H1 (cell line): ENCODE measurements around the gene CYYR1. TPM values are rescaled to one million over a fixed set of nuclear protein-coding genes. Genes with fewer than 3 reads are reported as not detected.

ENCODE experiments used
- CTCF ChIA-PET: fragments of 300-600 bp; sonication (Branson Sonifier 250); formaldehyde crosslinking; loops from one replicate; lab custom pipeline; 2021; ENCODE audit not compliant: partially characterized antibody; lab: Charles Lee
- POLR2A ChIA-PET: fragments of 300-600 bp; sonication (Branson Sonifier 250); formaldehyde crosslinking; loops from one replicate; lab custom pipeline; 2021; ENCODE audit warnings: inconsistent platforms; ENCODE audit not compliant: partially characterized antibody; lab: Charles Lee
- DNase-seq, 2 experiments: peaks; one replicate each; pipeline versions ENCODE4 v3.0.0 to v3.0.0-alpha.2; 2010 to 2022; ENCODE audit warnings: low spot score in 2 of 2, low read depth in 1 of 2, mixed read lengths in 1 of 2
- FAIRE-seq: peaks from 2 replicates; lab custom pipeline; 2011; peaks lifted over from hg19 to GRCh38; lab: Jason Lieb, UNC
- H2AFZ ChIP-seq: 2 replicates; pipeline ENCODE4 v1.8.1; 2012; ENCODE audit warnings: low read length, inconsistent platforms
- H2AK5ac ChIP-seq: 2 replicates; pipeline ENCODE4 v1.6.1; 2013; ENCODE audit warnings: low read depth, low read length
- H2BK120ac ChIP-seq: replicated peaks from 2 replicates; pipeline ENCODE3; 2013; ENCODE audit warnings: low read depth, low read length, inconsistent platforms
- H2BK12ac ChIP-seq: 2 replicates; pipeline ENCODE4 v1.6.1; 2013; ENCODE audit warnings: low read depth, low read length
- H2BK15ac ChIP-seq: 2 replicates; pipeline ENCODE4 v1.6.1; 2013; ENCODE audit warnings: low read length
- H2BK20ac ChIP-seq: 2 replicates; pipeline ENCODE4 v1.6.1; 2013; ENCODE audit warnings: low read length
- H2BK5ac ChIP-seq: 2 replicates; pipeline ENCODE4 v1.6.1; 2013; ENCODE audit warnings: low read depth, low read length
- H3K14ac ChIP-seq: 2 replicates; pipeline ENCODE4 v1.6.1; 2013; ENCODE audit warnings: inconsistent platforms; ENCODE audit not compliant: insufficient read length
- H3K18ac ChIP-seq: 2 replicates; pipeline ENCODE4 v1.6.1; 2013; ENCODE audit warnings: low read length; ENCODE audit errors: extremely low read depth
- H3K23ac ChIP-seq: 2 replicates; pipeline ENCODE4 v1.6.1; 2013; ENCODE audit warnings: inconsistent platforms; ENCODE audit not compliant: insufficient read length
- H3K23me2 ChIP-seq: 2 replicates; pipeline ENCODE4 v1.6.1; 2013; ENCODE audit warnings: low read depth, low read length
- H3K27ac ChIP-seq: 2 replicates; pipeline ENCODE4 v1.6.1; 2011; ENCODE audit warnings: low read depth, low read length, inconsistent platforms
- H3K27me3 ChIP-seq, 4 experiments: replicated peaks in 1 of 4; 1 replicate in 1 of 4; 2 replicates in 3 of 4; pipeline versions ENCODE4 v1.6.1 to v1.8.1; 2011 to 2013; ENCODE audit warnings: low read length in 3 of 4, mild to moderate bottlenecking in 3 of 4, inconsistent platforms in 2 of 4, mixed read lengths in 2 of 4, moderate library complexity in 1 of 4; ENCODE audit not compliant: control insufficient read depth in 3 of 4, insufficient read depth in 3 of 4; ENCODE audit errors: extremely low read depth in 1 of 4
- H3K36me3 ChIP-seq, 4 experiments: 2 replicates each; pipeline versions ENCODE4 v1.6.1 to v1.8.1; 2011 to 2013; ENCODE audit warnings: mild to moderate bottlenecking in 4 of 4, low read length in 3 of 4, moderate library complexity in 2 of 4, control low read depth in 1 of 4, inconsistent platforms in 1 of 4; ENCODE audit not compliant: insufficient read depth in 4 of 4, control insufficient read depth in 2 of 4
- H3K4ac ChIP-seq: replicated peaks from 2 replicates; pipeline ENCODE3; 2013; ENCODE audit warnings: low read length, low read depth, mixed read lengths, inconsistent platforms; ENCODE audit not compliant: insufficient read length
- H3K4me1 ChIP-seq, 4 experiments: replicated peaks in 1 of 4; 1 replicate in 1 of 4; 2 replicates in 3 of 4; pipeline versions ENCODE4 v1.6.1 to v1.8.1; 2011 to 2013; ENCODE audit warnings: low read length in 3 of 4, inconsistent platforms in 2 of 4, mixed read lengths in 1 of 4; ENCODE audit not compliant: insufficient read depth in 4 of 4, control insufficient read depth in 3 of 4
- H3K4me2 ChIP-seq, 2 experiments: 2 replicates each; pipeline versions ENCODE4 v1.6.1 to v1.8.1; 2011 to 2013; ENCODE audit warnings: low read depth in 2 of 2, low read length in 2 of 2, control low read depth in 1 of 2, inconsistent platforms in 1 of 2, mild to moderate bottlenecking in 1 of 2; ENCODE audit not compliant: insufficient read depth in 1 of 2
- H3K4me3 ChIP-seq, 4 experiments: fragments of 200-600, 300-600 bp in 1 of 4; sonication (generic), shearing (Covaris generic), sonication (Bioruptor Twin) in 1 of 4; 2 replicates each; pipeline versions ENCODE4 v1.5.1 to v1.8.1; 2011 to 2016; ENCODE audit warnings: low read length in 4 of 4, low read depth in 3 of 4, control low read depth in 2 of 4, inconsistent platforms in 2 of 4, mild to moderate bottlenecking in 2 of 4, mixed read lengths in 1 of 4, moderate library complexity in 1 of 4; ENCODE audit not compliant: insufficient read depth in 2 of 4; ENCODE audit errors: extremely low read depth in 1 of 4
- H3K56ac ChIP-seq: replicated peaks from 2 replicates; pipeline ENCODE3; 2013; ENCODE audit warnings: low read depth, mild to moderate bottlenecking, mixed read lengths, low read length, inconsistent platforms; ENCODE audit not compliant: insufficient read length
- H3K79me1 ChIP-seq: 2 replicates; pipeline ENCODE4 v1.6.1; 2013; ENCODE audit warnings: low read depth, low read length, control low read depth
- H3K79me2 ChIP-seq, 2 experiments: 2 replicates each; pipeline versions ENCODE4 v1.6.1 to v1.8.1; 2012 to 2013; ENCODE audit warnings: low read length in 2 of 2, mild to moderate bottlenecking in 2 of 2, inconsistent platforms in 1 of 2; ENCODE audit not compliant: insufficient read depth in 2 of 2, control insufficient read depth in 1 of 2
- H3K9ac ChIP-seq, 4 experiments: replicated peaks in 1 of 4; 1 replicate in 1 of 4; 2 replicates in 3 of 4; pipeline versions ENCODE4 v1.6.1 to v1.8.1; 2011 to 2013; ENCODE audit warnings: low read depth in 3 of 4, low read length in 3 of 4, control low read depth in 2 of 4, mild to moderate bottlenecking in 2 of 4, moderate library complexity in 2 of 4, inconsistent platforms in 1 of 4; ENCODE audit errors: extremely low read depth in 1 of 4
- H3K9me3 ChIP-seq, 2 experiments: 2 replicates each; pipeline versions ENCODE4 v1.6.1 to v1.8.1; 2012 to 2013; ENCODE audit warnings: mild to moderate bottlenecking in 2 of 2, moderate library complexity in 2 of 2, control low read depth in 1 of 2, inconsistent platforms in 1 of 2, low read depth in 1 of 2, low read length in 1 of 2, mixed read lengths in 1 of 2; ENCODE audit not compliant: insufficient read depth in 2 of 2
- H4K20me1 ChIP-seq, 2 experiments: replicated peaks in 1 of 2; 2 replicates each; pipeline versions ENCODE3 to v1.8.1; 2011 to 2013; ENCODE audit warnings: inconsistent platforms in 2 of 2, low read length in 2 of 2, mild to moderate bottlenecking in 1 of 2; ENCODE audit not compliant: insufficient read depth in 2 of 2, control insufficient read depth in 1 of 2
- H4K5ac ChIP-seq: 2 replicates; pipeline ENCODE4 v1.6.1; 2013; ENCODE audit warnings: low read length, low read depth, mixed read lengths, inconsistent platforms; ENCODE audit not compliant: insufficient read length
- H4K8ac ChIP-seq: 2 replicates; pipeline ENCODE4 v1.8.0; 2013; ENCODE audit warnings: mild to moderate bottlenecking, moderate library complexity, low read length, inconsistent platforms; ENCODE audit not compliant: insufficient read depth; ENCODE audit errors: extremely low read depth
- H4K91ac ChIP-seq: replicated peaks from 2 replicates; pipeline ENCODE3; 2013; ENCODE audit warnings: low read length, mixed read lengths, inconsistent platforms; ENCODE audit not compliant: insufficient read length
- CBX5 ChIP-seq: fragments of 300-800, 300-1000 bp; sonication (generic); IDR thresholded peaks from 2 replicates; pipeline ENCODE4 v1.7.1; 2016; ENCODE audit warnings: antibody characterized with exemption, low read length, low read depth
- GTF2F1 ChIP-seq: IDR thresholded peaks from 2 replicates; pipeline ENCODE4 v1.6.1; 2012; ENCODE audit warnings: low read depth, low read length, improper control_type of control experiment, borderline replicate concordance
- KDM1A ChIP-seq: fragments of 200-600, 300-600 bp; sonication (generic); IDR thresholded peaks from 2 replicates; pipeline ENCODE4 v1.7.1; 2016; ENCODE audit warnings: mild to moderate bottlenecking, low read length, borderline replicate concordance
- SIX5 ChIP-seq: IDR thresholded peaks from 2 replicates; pipeline ENCODE4 v1.6.1; 2011; ENCODE audit warnings: mild to moderate bottlenecking, low read depth, low read length
- SP4 ChIP-seq: IDR thresholded peaks from 2 replicates; pipeline ENCODE4 v1.6.1; 2012; ENCODE audit warnings: low read length, inconsistent platforms
- SRF ChIP-seq: IDR thresholded peaks from 2 replicates; pipeline ENCODE4 v1.6.1; 2011; ENCODE audit warnings: mild to moderate bottlenecking, low read depth, low read length, moderate library complexity
- WGBS, 2 experiments: shearing (Covaris generic) in 1 of 2; methylation state at CpG; one replicate each; pipeline versions ENCODE4 v1.1.6 to v1.1.7; 2013 to 2015; ENCODE audit warnings: low lambda C conversion rate in 2 of 2, mixed read lengths in 2 of 2, inconsistent platforms in 1 of 2, low coverage in 1 of 2, missing lambda C conversion rate in 1 of 2; ENCODE audit not compliant: insufficient replicate concordance in 2 of 2, insufficient coverage in 1 of 2, insufficient read length in 1 of 2; ENCODE audit errors: extremely low coverage in 1 of 2, missing lambda C conversion rate in 1 of 2; 5-methylcytosine and 5-hydroxymethylcytosine counted together
- polyA plus RNA-seq, 7 experiments: library from polyadenylated mRNA; depleted of rRNA in 3 of 7; stranded (reverse) in 5 of 7; unstranded in 2 of 7; fragments of >200 nt in 5 of 7; fragments of 200-250 nt in 2 of 7; gene quantifications; 1 replicate in 5 of 7; 2 replicates in 1 of 7; 4 replicates in 1 of 7; pipeline versions ENCODE4 v1.2.1 to v1.2.3, GENCODE V29; 2011 to 2013; ENCODE audit warnings: missing spikeins in 2 of 7, mixed read lengths in 2 of 7
- total RNA-seq: library from RNA; stranded (reverse); fragmentation: NEBNext Ultra II Directional; extraction: Animal tissue kit (Norgen Biotek cat#: 25700); gene quantifications from 2 replicates; pipeline ENCODE4 v1.2.1, GENCODE V29; 2021

Gene CYYR1
- total and polyA plus RNA-seq, 2 of the 8 experiments (the other 6 are each of a cell fraction or from before 2014, with no cell fraction given) = 12.2 to 37.9 TPM

- Histone ChIP-seq H2BK20ac (no peak overlapping the region), H3K14ac (no peak overlapping the region), H4K91ac (no peak overlapping the region), H3K23me2 (no peaks in the 10 kb centered on the region; the same call in 1 of the 2 replicates), H3K4me3 (no peak overlapping the region), H2BK120ac (no peak overlapping the region), H2AFZ (no peak overlapping the region), H2BK5ac (no peak overlapping the region), H3K56ac (no peak overlapping the region), H3K79me1 (no peaks in the 10 kb centered on the region), H3K18ac (0 out of 2 replicates have a peak overlapping the region, but pooled peaks have one; percentile 24), H3K27me3 (no peaks in the 10 kb centered on the region), H3K23ac (no peak overlapping the region), H3K9ac (no peak overlapping the region), H2BK12ac (no peak overlapping the region), H3K9me3 (no peaks in the 10 kb centered on the region), H3K4me2 (no peak overlapping the region), H4K8ac (no peak overlapping the region), H3K79me2 (no peaks in the 10 kb centered on the region), H4K5ac (no peak overlapping the region), H3K27ac (no peak overlapping the region), H3K36me3 (no peaks in the 10 kb centered on the region), H3K4me1 (peaks cover 0 to 8% (median 4%) of the 10 kb centered on the region in 4 experiments; a peak in 2 of 7 replicates), H2BK15ac (no peak overlapping the region), H4K20me1 (no peaks in the 10 kb centered on the region), H3K4ac (no peak overlapping the region), H2AK5ac (no peak overlapping the region)
- POLR2A ChIA-PET = no interaction called here
- no peak for DNase-seq
- TF ChIP-seq SP4 (no peak), GTF2F1 (no peak), SIX5 (no peak), KDM1A (no peak), CBX5 (no peak), SRF (no peak)
- 91% methylated on average over 10 of the region's 10 CpGs; no CpG with 5 or more reads in 1 of the 2 experiments for WGBS, 2 experiments
- no peak for FAIRE-seq
- CTCF ChIA-PET = no interaction called here
These were observed 77.7 kb downstream of the CYYR1 start for GRCh38 chr21:26495283-26495849.
